Measurements from ENCODE around the gene SFMBT2. TPM values are rescaled to one million over a fixed set of nuclear protein-coding genes. Genes with fewer than 3 reads are reported as not detected.
"Not testable (repeated sequence)": the region's sequence is repeated elsewhere in the genome, so short reads cannot be mapped to it uniquely, and the experiment has no call there.

SFMBT2 gene
- total RNA-seq, 1 experiment from 2014 or later: 1.3 TPM

GRCh38 chr10:7185367-7185690, 225.5 kb downstream of the SFMBT2 start:
- no TSS peak for BruUV-seq (replicated peaks)
- intact Hi-C loops (cut with micrococcal nuclease; ENCODE audit: unreplicated experiment): no loop called here
- DNase-seq (ENCODE audit: low read depth, low spot score) (no peak), ATAC-seq (no peak)
- ChIA-PET POLR2A (no interaction called here), CTCF (no interaction called here)
- Histone ChIP-seq H3K36me3 (ENCODE audit: control insufficient read depth, insufficient read depth, low read length) (no peaks in the 10 kb centered on the region), H3K27me3 (ENCODE audit: control insufficient read depth, insufficient read depth, low read length) (no peaks in the 10 kb centered on the region), H3K4me3 (ENCODE audit: low read depth in 2 of 2, low read length in 2 of 2) (no peak overlapping the region), H3K27ac (ENCODE audit: low read length) (no peak overlapping the region), H3K9me3 (ENCODE audit: control insufficient read depth, insufficient read depth, low read depth, low read length) (no peaks in the 10 kb centered on the region), H3K4me1 (ENCODE audit: control insufficient read depth, insufficient read depth, low read length) (no peaks in the 10 kb centered on the region)
- TF ChIP-seq, protein P1, sequence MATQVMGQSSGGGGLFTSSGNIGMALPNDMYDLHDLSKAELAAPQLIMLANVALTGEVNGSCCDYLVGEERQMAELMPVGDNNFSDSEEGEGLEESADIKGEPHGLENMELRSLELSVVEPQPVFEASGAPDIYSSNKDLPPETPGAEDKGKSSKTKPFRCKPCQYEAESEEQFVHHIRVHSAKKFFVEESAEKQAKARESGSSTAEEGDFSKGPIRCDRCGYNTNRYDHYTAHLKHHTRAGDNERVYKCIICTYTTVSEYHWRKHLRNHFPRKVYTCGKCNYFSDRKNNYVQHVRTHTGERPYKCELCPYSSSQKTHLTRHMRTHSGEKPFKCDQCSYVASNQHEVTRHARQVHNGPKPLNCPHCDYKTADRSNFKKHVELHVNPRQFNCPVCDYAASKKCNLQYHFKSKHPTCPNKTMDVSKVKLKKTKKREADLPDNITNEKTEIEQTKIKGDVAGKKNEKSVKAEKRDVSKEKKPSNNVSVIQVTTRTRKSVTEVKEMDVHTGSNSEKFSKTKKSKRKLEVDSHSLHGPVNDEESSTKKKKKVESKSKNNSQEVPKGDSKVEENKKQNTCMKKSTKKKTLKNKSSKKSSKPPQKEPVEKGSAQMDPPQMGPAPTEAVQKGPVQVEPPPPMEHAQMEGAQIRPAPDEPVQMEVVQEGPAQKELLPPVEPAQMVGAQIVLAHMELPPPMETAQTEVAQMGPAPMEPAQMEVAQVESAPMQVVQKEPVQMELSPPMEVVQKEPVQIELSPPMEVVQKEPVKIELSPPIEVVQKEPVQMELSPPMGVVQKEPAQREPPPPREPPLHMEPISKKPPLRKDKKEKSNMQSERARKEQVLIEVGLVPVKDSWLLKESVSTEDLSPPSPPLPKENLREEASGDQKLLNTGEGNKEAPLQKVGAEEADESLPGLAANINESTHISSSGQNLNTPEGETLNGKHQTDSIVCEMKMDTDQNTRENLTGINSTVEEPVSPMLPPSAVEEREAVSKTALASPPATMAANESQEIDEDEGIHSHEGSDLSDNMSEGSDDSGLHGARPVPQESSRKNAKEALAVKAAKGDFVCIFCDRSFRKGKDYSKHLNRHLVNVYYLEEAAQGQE (IDR thresholded peaks at IDR 0.05; ENCODE audit: insufficient read depth in 1 of 2, low read depth in 2 of 2, low read length in 1 of 2): no peak
- no peak for TF ChIP-seq POLR2AphosphoS5 (IDR thresholded peaks at IDR 0.05; ENCODE audit: low read depth, low read length)
- TF ChIP-seq SIN3A (IDR thresholded peaks at IDR 0.05; ENCODE audit: borderline replicate concordance, insufficient read depth, low read depth, low read length): no peak
- TF ChIP-seq CTCF (IDR thresholded peaks at IDR 0.05): no peak
- no peak for TF ChIP-seq TCF7L2 (IDR thresholded peaks at IDR 0.05; ENCODE audit: low read depth, low read length)
- in situ Hi-C loops (cut with HindIII; ENCODE audit: low pct_unique_long_range_greater_than_20kb, low sequenced_read_pairs): no loop called here

DNA sequence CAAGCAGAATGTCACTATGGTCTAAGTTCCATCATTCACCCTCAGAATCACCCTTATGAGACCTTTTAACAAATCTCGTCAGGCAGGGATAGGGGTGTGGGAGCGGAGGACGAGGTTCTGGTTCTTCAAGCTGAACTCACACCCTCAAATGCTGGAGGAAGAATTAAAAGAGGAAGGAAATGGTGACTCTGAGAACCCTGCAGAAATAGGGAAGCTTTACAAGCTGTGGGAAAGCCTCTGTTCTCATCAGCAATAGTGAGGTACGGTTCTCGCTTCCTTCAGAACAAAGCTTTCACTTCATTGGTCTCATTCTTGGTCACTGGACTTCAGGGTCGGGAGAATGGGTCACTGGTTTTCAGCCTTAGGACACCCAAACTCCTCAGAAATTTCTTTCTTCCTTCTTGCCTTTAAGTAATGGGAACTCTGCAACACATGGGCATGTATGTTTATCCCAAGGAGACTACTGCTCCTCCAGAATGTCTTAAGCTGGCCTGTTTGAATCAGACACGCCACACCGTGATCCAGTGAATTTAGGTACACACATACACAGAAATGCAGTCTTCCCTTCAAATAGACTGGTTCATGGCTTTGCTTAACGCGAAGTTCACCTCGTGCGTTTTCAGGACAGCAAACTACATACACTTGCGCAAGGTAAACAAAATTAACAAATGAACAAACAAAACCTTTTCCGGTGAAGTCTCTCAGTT, 226.0 kb downstream of the SFMBT2 start:
- no peak for TF ChIP-seq CTCF (IDR thresholded peaks at IDR 0.05)
- H3K4me3 ChIP-seq (ENCODE audit: low read depth in 2 of 2, low read length in 2 of 2): no peak overlapping the region
- no peaks in the 10 kb centered on the region for H3K27me3 ChIP-seq (ENCODE audit: control insufficient read depth, insufficient read depth, low read length)
- POLR2A ChIA-PET: no interaction called here
- CTCF ChIA-PET: no interaction called here
- in situ Hi-C loops (cut with HindIII; ENCODE audit: low pct_unique_long_range_greater_than_20kb, low sequenced_read_pairs) (no loop called here), intact Hi-C loops (cut with micrococcal nuclease; ENCODE audit: unreplicated experiment) (no loop called here)
- no peak for ATAC-seq
- BruUV-seq (replicated peaks): no TSS peak
- DNase-seq (ENCODE audit: low read depth, low spot score): no peak
- H3K9me3 ChIP-seq (ENCODE audit: control insufficient read depth, insufficient read depth, low read depth, low read length): no peaks in the 10 kb centered on the region
- H3K27ac ChIP-seq (ENCODE audit: low read length): no peak overlapping the region
- no peaks in the 10 kb centered on the region for H3K36me3 ChIP-seq (ENCODE audit: control insufficient read depth, insufficient read depth, low read length)
- no peaks in the 10 kb centered on the region for H3K4me1 ChIP-seq (ENCODE audit: control insufficient read depth, insufficient read depth, low read length)

DNA sequence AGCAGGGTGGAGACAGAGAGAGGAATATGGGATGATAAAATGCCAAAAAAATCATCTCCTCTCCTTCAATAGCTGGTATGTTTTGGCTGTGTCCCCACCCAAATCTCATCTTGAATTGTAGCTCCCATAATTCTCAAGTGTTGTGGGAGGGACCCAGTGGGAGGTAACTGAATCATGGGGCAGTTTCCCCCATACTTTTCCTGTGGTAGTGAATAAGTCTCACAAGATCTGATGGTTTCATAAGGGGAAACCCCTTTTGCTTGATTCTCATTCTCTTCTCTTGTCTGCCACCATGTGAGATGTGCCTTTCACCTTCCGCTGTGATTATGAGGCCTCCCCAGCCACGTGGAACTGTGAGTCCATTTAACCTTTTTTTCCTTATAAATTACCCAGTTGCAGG, 226.7 kb downstream of the SFMBT2 start:
- H3K36me3 ChIP-seq (ENCODE audit: control insufficient read depth, insufficient read depth, low read length); POLR2A ChIA-PET; in situ Hi-C loops (cut with HindIII; ENCODE audit: low pct_unique_long_range_greater_than_20kb, low sequenced_read_pairs); intact Hi-C loops (cut with micrococcal nuclease; ENCODE audit: unreplicated experiment); H3K27me3 ChIP-seq (ENCODE audit: control insufficient read depth, insufficient read depth, low read length); H3K4me1 ChIP-seq (ENCODE audit: control insufficient read depth, insufficient read depth, low read length); DNase-seq (ENCODE audit: low read depth, low spot score); H3K4me3 ChIP-seq (ENCODE audit: low read depth in 2 of 2, low read length in 2 of 2); H3K9me3 ChIP-seq (ENCODE audit: control insufficient read depth, insufficient read depth, low read depth, low read length); BruUV-seq (replicated peaks); CTCF ChIA-PET; H3K27ac ChIP-seq (ENCODE audit: low read length); ATAC-seq: not testable (repeated sequence)

DNA sequence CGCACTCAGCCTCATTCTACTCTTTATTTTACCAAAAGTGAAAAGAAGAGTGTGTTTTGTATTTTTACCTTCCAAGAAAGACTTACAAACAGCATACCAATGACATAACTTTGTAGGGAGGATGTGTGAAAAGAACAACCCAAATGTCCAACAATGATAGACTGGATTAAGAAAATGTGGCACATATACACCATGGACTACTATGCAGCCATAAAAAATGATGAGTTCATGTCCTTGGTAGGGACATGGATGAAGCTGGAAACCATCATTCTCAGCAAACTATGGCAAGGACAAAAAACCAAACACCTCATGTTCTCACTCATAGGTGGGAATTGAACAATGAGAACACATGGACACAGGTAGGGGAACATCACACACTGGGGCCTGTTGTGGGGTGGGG, 228.5 kb downstream of the SFMBT2 start:
- CTCF ChIA-PET; H3K9me3 ChIP-seq (ENCODE audit: control insufficient read depth, insufficient read depth, low read depth, low read length); in situ Hi-C loops (cut with HindIII; ENCODE audit: low pct_unique_long_range_greater_than_20kb, low sequenced_read_pairs); H3K27me3 ChIP-seq (ENCODE audit: control insufficient read depth, insufficient read depth, low read length); intact Hi-C loops (cut with micrococcal nuclease; ENCODE audit: unreplicated experiment); H3K4me1 ChIP-seq (ENCODE audit: control insufficient read depth, insufficient read depth, low read length); H3K36me3 ChIP-seq (ENCODE audit: control insufficient read depth, insufficient read depth, low read length); H3K4me3 ChIP-seq (ENCODE audit: low read depth in 2 of 2, low read length in 2 of 2); H3K27ac ChIP-seq (ENCODE audit: low read length); DNase-seq (ENCODE audit: low read depth, low spot score); POLR2A ChIA-PET; ATAC-seq; BruUV-seq (replicated peaks): not testable (repeated sequence)

Data from Panc1 (cell line).